ENCODE measurements around the gene MAP3K13. TPM values are rescaled to one million over a fixed set of nuclear protein-coding genes. Genes with fewer than 3 reads are reported as not detected.

The MAP3K13 gene
- total and polyA plus RNA-seq, 2 of the 13 experiments (the other 11 are each of a cell fraction or from before 2014, with no cell fraction given), result 24.2 to 26.5 TPM

GRCh38 chr3:185498503-185499396 lies 135.8 kb downstream of the MAP3K13 start, which contains the start of gene TMEM41A (continued):
- no peak for TF ChIP-seq CENPT (CRISPR knock-in tag; IDR thresholded peaks at IDR 0.05; ENCODE audit: low read depth)
- TF ChIP-seq DDIT3 (CRISPR knock-in tag; IDR thresholded peaks at IDR 0.05), result no peak
- no peak; the same call in 1 of the 2 replicates for TF ChIP-seq ZNF138 (CRISPR knock-in tag; IDR thresholded peaks at IDR 0.05; ENCODE audit: low read depth)
- no peak for TF ChIP-seq TRIM24 (CRISPR knock-in tag; IDR thresholded peaks at IDR 0.05)
- no peak for TF ChIP-seq MYNN (CRISPR knock-in tag; IDR thresholded peaks at IDR 0.05; ENCODE audit: low read depth)
- TF ChIP-seq NR1H2 (CRISPR knock-in tag; IDR thresholded peaks at IDR 0.05; ENCODE audit: borderline replicate concordance, low read depth), result no peak
- TF ChIP-seq KLF15 (CRISPR knock-in tag; IDR thresholded peaks at IDR 0.05; ENCODE audit: borderline replicate concordance), result no peak
- TF ChIP-seq KMT2B (CRISPR knock-in tag; IDR thresholded peaks at IDR 0.05), result peak; percentile 93
- no peak; the same call in 1 of the 2 replicates for TF ChIP-seq PAWR (CRISPR knock-in tag; IDR thresholded peaks at IDR 0.05; ENCODE audit: borderline replicate concordance)
- TF ChIP-seq ARNTL (CRISPR knock-in tag; IDR thresholded peaks at IDR 0.05), result 0 out of 2 replicates have a peak, but pooled peaks have one; percentile 57
- no peak for TF ChIP-seq NR2F6 (IDR thresholded peaks at IDR 0.05)
- peak; percentile 44; the same call in 1 of the 2 replicates for TF ChIP-seq NR2F6 (CRISPR knock-in tag; IDR thresholded peaks at IDR 0.05)
- no peak for TF ChIP-seq MAFF (IDR thresholded peaks at IDR 0.05; ENCODE audit: low read depth, low read length)
- TF ChIP-seq NFATC3 (CRISPR knock-in tag; IDR thresholded peaks at IDR 0.05), result peak; percentile 83; the same call in 1 of the 2 replicates
- TF ChIP-seq NR2F2 (IDR thresholded peaks at IDR 0.05; ENCODE audit: borderline replicate concordance, low read depth), result peak; percentile 23; the same call in 1 of the 2 replicates
- peak; percentile 83; the same call in 1 of the 2 replicates for TF ChIP-seq CC2D1A (CRISPR knock-in tag; IDR thresholded peaks at IDR 0.05)
- TF ChIP-seq ZNF546 (CRISPR knock-in tag; conservative IDR thresholded peaks at IDR 0.05), result peak; percentile 44; the same call in 1 of the 2 replicates
- TF ChIP-seq, protein P1, sequence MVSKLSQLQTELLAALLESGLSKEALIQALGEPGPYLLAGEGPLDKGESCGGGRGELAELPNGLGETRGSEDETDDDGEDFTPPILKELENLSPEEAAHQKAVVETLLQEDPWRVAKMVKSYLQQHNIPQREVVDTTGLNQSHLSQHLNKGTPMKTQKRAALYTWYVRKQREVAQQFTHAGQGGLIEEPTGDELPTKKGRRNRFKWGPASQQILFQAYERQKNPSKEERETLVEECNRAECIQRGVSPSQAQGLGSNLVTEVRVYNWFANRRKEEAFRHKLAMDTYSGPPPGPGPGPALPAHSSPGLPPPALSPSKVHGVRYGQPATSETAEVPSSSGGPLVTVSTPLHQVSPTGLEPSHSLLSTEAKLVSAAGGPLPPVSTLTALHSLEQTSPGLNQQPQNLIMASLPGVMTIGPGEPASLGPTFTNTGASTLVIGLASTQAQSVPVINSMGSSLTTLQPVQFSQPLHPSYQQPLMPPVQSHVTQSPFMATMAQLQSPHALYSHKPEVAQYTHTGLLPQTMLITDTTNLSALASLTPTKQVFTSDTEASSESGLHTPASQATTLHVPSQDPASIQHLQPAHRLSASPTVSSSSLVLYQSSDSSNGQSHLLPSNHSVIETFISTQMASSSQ (IDR thresholded peaks at IDR 0.05; ENCODE audit: low read depth), result no peak
- TF ChIP-seq, protein P1 (CRISPR knock-in tag; IDR thresholded peaks at IDR 0.05; ENCODE audit: borderline replicate concordance), result peak; percentile 72; the same call in 1 of the 2 replicates
- peak; percentile 47; the same call in 1 of the 2 replicates for TF ChIP-seq MAFG (CRISPR knock-in tag; IDR thresholded peaks at IDR 0.05)
- TF ChIP-seq TBL1XR1 (IDR thresholded peaks at IDR 0.05; ENCODE audit: borderline replicate concordance, low read length, partially characterized antibody), result peak; percentile 48
- TF ChIP-seq, protein P2, sequence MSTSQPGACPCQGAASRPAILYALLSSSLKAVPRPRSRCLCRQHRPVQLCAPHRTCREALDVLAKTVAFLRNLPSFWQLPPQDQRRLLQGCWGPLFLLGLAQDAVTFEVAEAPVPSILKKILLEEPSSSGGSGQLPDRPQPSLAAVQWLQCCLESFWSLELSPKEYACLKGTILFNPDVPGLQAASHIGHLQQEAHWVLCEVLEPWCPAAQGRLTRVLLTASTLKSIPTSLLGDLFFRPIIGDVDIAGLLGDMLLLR (CRISPR knock-in tag; IDR thresholded peaks at IDR 0.05), result no peak; the same call in 1 of the 2 replicates
- no peak for TF ChIP-seq ZBTB37 (CRISPR knock-in tag; IDR thresholded peaks at IDR 0.05)

Data from HepG2 (cell line).